Coronary artery (tissue), 2 donors: ENCODE measurements around the gene TACC3.

Experiments
- DNase-seq: peaks from one replicate; pipeline ENCODE4 v3.0.0-alpha.2; 2017; ENCODE audit warnings: low spot score
- H3K27ac ChIP-seq, 2 donors: fragments of 200-600 bp; sonication (generic); one replicate each; pipeline ENCODE4 v1.5.1; 2016 to 2019
- H3K4me3 ChIP-seq: fragments of 200-600 bp; sonication (generic); 2 replicates; pipeline ENCODE4 v1.5.1; 2016; ENCODE audit warnings: mild to moderate bottlenecking, moderate library complexity
- CTCF ChIP-seq: fragments of 200-600 bp; sonication (generic); IDR thresholded peaks from one replicate; pipeline ENCODE4 v1.5.1; 2019; ENCODE audit warnings: antibody characterized with exemption

TACC3 gene

GRCh38 chr4:1718095-1718850 lies 3.0 kb upstream of the TACC3 start:
- no peak for TF ChIP-seq CTCF
- no peak for DNase-seq
- H3K27ac ChIP-seq: no peak overlapping the region
- no peak overlapping the region for H3K4me3 ChIP-seq

GRCh38 chr4:1720163-1720983 lies 948 bp upstream of the TACC3 start:
- DNase-seq: no peak
- Histone ChIP-seq H3K27ac (peak overlapping the region; percentile 62 to 97), H3K4me3 (peak overlapping the region; percentile 92)
- TF ChIP-seq CTCF: no peak

GRCh38 chr4:1721666-1722550 lies 587 bp downstream of the TACC3 start:
- TF ChIP-seq CTCF: no peak
- DNase-seq: no peak
- H3K27ac ChIP-seq: peak overlapping the region in 1 of 2 donors; percentile 97

GRCh38 chr4:1722551-1723118 lies 1.3 kb downstream of the TACC3 start:
- Histone ChIP-seq H3K27ac (peak overlapping the region in 1 of 2 donors; percentile 72), H3K4me3 (no peak overlapping the region)
- no peak for TF ChIP-seq CTCF
- DNase-seq: no peak

More at GRCh38 chr4:1721666-1722550, 587 bp downstream of the TACC3 start:
- H3K4me3 ChIP-seq: peak overlapping the region; percentile 92

GRCh38 chr4:1723131-1723801 lies 1.9 kb downstream of the TACC3 start:
- Histone ChIP-seq H3K4me3 (peak overlapping the region; percentile 46), H3K27ac (peak overlapping the region in 1 of 2 donors; percentile 72)
- DNase-seq: no peak
- TF ChIP-seq CTCF: no peak

GRCh38 chr4:1725521-1725920 lies 4.2 kb downstream of the TACC3 start:
- Histone ChIP-seq H3K27ac (no peak overlapping the region), H3K4me3 (no peak overlapping the region)
- no peak for DNase-seq
- no peak for TF ChIP-seq CTCF
